ENCODE results near the gene BEND6. TPM values are rescaled to one million over a fixed set of nuclear protein-coding genes. Genes with fewer than 3 reads are reported as not detected.

BEND6 gene
- total RNA-seq, 1 experiment from 2014 or later: 1.4 TPM

DNA sequence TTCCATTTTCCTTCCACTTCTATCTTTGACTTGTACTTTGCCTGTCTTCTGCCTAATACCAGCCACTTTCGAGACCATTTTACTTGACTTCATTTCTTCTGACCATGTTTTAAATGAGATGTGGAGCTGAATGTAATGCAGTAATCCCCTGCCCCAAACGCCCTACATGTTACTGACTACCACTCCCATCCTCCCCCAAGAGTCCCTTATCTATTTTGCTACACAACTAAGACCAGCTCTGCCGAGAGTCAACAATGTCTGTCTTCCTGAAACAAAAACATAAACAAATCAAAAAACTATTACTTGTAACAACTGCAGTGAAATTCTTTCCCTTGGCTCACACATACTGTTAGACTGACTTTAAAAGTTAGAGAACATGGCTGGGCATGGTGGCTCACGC lies 64.5 kb downstream of the BEND6 start:
- no peaks in the 10 kb centered on the region; the same call in 1 of the 2 replicates for H3K4me1 ChIP-seq (ENCODE audit: insufficient read depth, low read length)
- peaks cover 0 to 2% (median under 1%) of the 10 kb centered on the region in 3 experiments; a peak in 4 of 7 replicates for H3K36me3 Mint-ChIP-seq (ENCODE audit: insufficient read depth in 1 of 3, low read depth in 3 of 3)
- no peaks in the 10 kb centered on the region for H4K20me1 ChIP-seq (ENCODE audit: control insufficient read depth, insufficient read depth, insufficient read length)
- H2BK5ac ChIP-seq (ENCODE audit: insufficient read length, low read length): no peak overlapping the region
- peaks cover 0 to 1% of the 10 kb centered on the region in 2 experiments; a peak in 2 of 5 replicates for H3K9me3 Mint-ChIP-seq
- H3K23me2 ChIP-seq (ENCODE audit: insufficient read length, low read depth, low read length, poor library complexity, severe bottlenecking): no peaks in the 10 kb centered on the region
- H3K27me3 ChIP-seq (ENCODE audit: insufficient read depth, low read length): no peaks in the 10 kb centered on the region
- no peak overlapping the region for H3K27ac ChIP-seq (ENCODE audit: insufficient read length, low read depth, low read length)
- H3K4me1 Mint-ChIP-seq: peaks cover 34 to 35% of the 10 kb centered on the region in 2 experiments
- WGBS (ENCODE audit: extremely low coverage, insufficient read length, low lambda C conversion rate): no CpG with 5 or more reads among the region's 4 CpGs
- H2AK5ac ChIP-seq (ENCODE audit: insufficient read length, low read length): no peak overlapping the region
- no peak overlapping the region for H3K18ac ChIP-seq (ENCODE audit: insufficient read length, low read depth, low read length)
- TF ChIP-seq, protein P1, sequence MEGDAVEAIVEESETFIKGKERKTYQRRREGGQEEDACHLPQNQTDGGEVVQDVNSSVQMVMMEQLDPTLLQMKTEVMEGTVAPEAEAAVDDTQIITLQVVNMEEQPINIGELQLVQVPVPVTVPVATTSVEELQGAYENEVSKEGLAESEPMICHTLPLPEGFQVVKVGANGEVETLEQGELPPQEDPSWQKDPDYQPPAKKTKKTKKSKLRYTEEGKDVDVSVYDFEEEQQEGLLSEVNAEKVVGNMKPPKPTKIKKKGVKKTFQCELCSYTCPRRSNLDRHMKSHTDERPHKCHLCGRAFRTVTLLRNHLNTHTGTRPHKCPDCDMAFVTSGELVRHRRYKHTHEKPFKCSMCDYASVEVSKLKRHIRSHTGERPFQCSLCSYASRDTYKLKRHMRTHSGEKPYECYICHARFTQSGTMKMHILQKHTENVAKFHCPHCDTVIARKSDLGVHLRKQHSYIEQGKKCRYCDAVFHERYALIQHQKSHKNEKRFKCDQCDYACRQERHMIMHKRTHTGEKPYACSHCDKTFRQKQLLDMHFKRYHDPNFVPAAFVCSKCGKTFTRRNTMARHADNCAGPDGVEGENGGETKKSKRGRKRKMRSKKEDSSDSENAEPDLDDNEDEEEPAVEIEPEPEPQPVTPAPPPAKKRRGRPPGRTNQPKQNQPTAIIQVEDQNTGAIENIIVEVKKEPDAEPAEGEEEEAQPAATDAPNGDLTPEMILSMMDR (conservative IDR thresholded peaks at IDR 0.05): no peak
- no peak overlapping the region for H2BK20ac ChIP-seq (ENCODE audit: low read depth, low read length, poor library complexity, severe bottlenecking)
- no peaks in the 10 kb centered on the region for H3K79me2 ChIP-seq (ENCODE audit: insufficient read depth, low read length)
- H2BK12ac ChIP-seq (ENCODE audit: insufficient read length, low read depth, low read length): no peak overlapping the region
- H3K23ac ChIP-seq (ENCODE audit: insufficient read length, low read depth, low read length): no peak overlapping the region
- DNase-seq: no peak
- no peak overlapping the region for H2BK120ac ChIP-seq (ENCODE audit: low read depth, low read length, poor library complexity, severe bottlenecking)
- H3K9ac ChIP-seq (ENCODE audit: extremely low read depth, insufficient read length, low read length): no peak overlapping the region
- no peak overlapping the region for H3K4ac ChIP-seq (ENCODE audit: low read depth, low read length)
- H4K8ac ChIP-seq (replicated peaks; ENCODE audit: insufficient read length, low read depth, low read length): no peak overlapping the region
- H4K5ac ChIP-seq (ENCODE audit: insufficient read length, low read depth, low read length): no peak overlapping the region
- H2AFZ ChIP-seq (ENCODE audit: low read length): no peak overlapping the region
- H3K79me1 ChIP-seq (ENCODE audit: insufficient read depth, low read depth, low read length, poor library complexity, severe bottlenecking): no peaks in the 10 kb centered on the region
- no peaks in the 10 kb centered on the region for H3K9me3 ChIP-seq (ENCODE audit: control insufficient read depth, low read depth, low read length)
- no peak overlapping the region for H2BK15ac ChIP-seq (ENCODE audit: low read depth, low read length)
- H3K56ac ChIP-seq (ENCODE audit: insufficient read length, low read depth, low read length): no peak overlapping the region
- H3K4me3 Mint-ChIP-seq: no peak overlapping the region
- H3K27ac Mint-ChIP-seq: no peak overlapping the region
- no peak overlapping the region for H4K91ac ChIP-seq (ENCODE audit: insufficient read length, low read depth, low read length)
- no peaks in the 10 kb centered on the region for H3K27me3 Mint-ChIP-seq (ENCODE audit: low read depth)
- H3T11ph ChIP-seq (ENCODE audit: low read length): no peak overlapping the region
- no peak overlapping the region for H3K14ac ChIP-seq (ENCODE audit: insufficient read depth, low read length)
- H3K4me2 ChIP-seq (ENCODE audit: insufficient read depth, insufficient read length, low read length): no peak overlapping the region
